Thyroid gland (tissue), 4 donors: ENCODE results near the gene NKIRAS2.

Source experiments
- CTCF ChIP-seq, 6 experiments: fragments of 200-600 bp in 3 of 6; fragments of 450-650 bp in 3 of 6; sonication (generic) in 3 of 6; IDR thresholded peaks; one replicate each; pipeline ENCODE4 v1.5.1; 2016 to 2019; ENCODE audit warnings: antibody characterized with exemption in 6 of 6, mild to moderate bottlenecking in 2 of 6, inconsistent platforms in 1 of 6, moderate library complexity in 1 of 6
- POLR2A ChIP-seq, 2 donors: fragments of 450-650 bp; IDR thresholded peaks; one replicate each; pipeline ENCODE4 v1.6.1; 2017; ENCODE audit warnings: antibody characterized with exemption in 2 of 2, mild to moderate bottlenecking in 2 of 2, moderate library complexity in 1 of 2

GRCh38 chr17:42045719-42046118 is 25.8 kb downstream of the NKIRAS2 start:
- TF ChIP-seq POLR2A (IDR thresholded peaks at IDR 0.05): no peak
- TF ChIP-seq CTCF (IDR thresholded peaks at IDR 0.05): no peak
